Activated T-cell treated with anti-CD3 and anti-CD28 coated beads, Interleukin-2, amount 50 U/mL, for 72 hours (primary cell): ENCODE data around the gene ANKUB1. TPM values are rescaled to one million over a fixed set of nuclear protein-coding genes. Genes with fewer than 3 reads are reported as not detected.

Experiments used
- ATAC-seq, 2 donors: fragments of 150-1000 bp; cut with Tn5 transposase; replicated peaks in 1 of 2; 2 replicates each; pipeline ENCODE4 v1.10.0; 2021; ENCODE audit warnings: moderate library complexity in 2 of 2, mild to moderate bottlenecking in 1 of 2
- DNase-seq, 2 donors: peaks; one replicate each; pipeline ENCODE4 v3.0.0; 2021 to 2022; ENCODE audit warnings: mixed read lengths in 1 of 2
- H3K27ac Mint-ChIP-seq: one replicate; pipeline ENCODE4 v1.8.0; 2022; ENCODE audit warnings: mild to moderate bottlenecking, moderate library complexity, mixed read lengths
- H3K27me3 Mint-ChIP-seq: one replicate; pipeline ENCODE4 v1.8.0; 2022; ENCODE audit warnings: low read depth, mixed read lengths
- H3K36me3 Mint-ChIP-seq, 2 donors: one replicate each; pipeline ENCODE4 v1.8.0; 2022; ENCODE audit warnings: mixed read lengths in 2 of 2, mild to moderate bottlenecking in 1 of 2; ENCODE audit not compliant: insufficient read depth in 2 of 2
- H3K4me1 Mint-ChIP-seq: one replicate; pipeline ENCODE4 v1.8.0; 2022; ENCODE audit warnings: low read depth, mixed read lengths
- H3K4me3 Mint-ChIP-seq, 2 donors: one replicate each; pipeline ENCODE4 v1.8.0; 2022; ENCODE audit warnings: mild to moderate bottlenecking in 2 of 2, mixed read lengths in 2 of 2, moderate library complexity in 2 of 2
- H3K9me3 Mint-ChIP-seq, 2 donors: one replicate each; pipeline ENCODE4 v1.8.0; 2022; ENCODE audit warnings: mixed read lengths in 2 of 2
- total RNA-seq, 2 donors: library from RNA; stranded (reverse); gene quantifications; one replicate each; pipeline ENCODE4 v1.2.3, GENCODE V29; 2022

ANKUB1 gene
- total RNA-seq, 2 donors from 2014 or later, result not detected

GRCh38 chr3:149816986-149817385 lies 24.6 kb upstream of the ANKUB1 start:
- H3K36me3 Mint-ChIP-seq, result peaks cover 2 to 5% of the 10 kb centered on the region in 2 donors
- no peaks in the 10 kb centered on the region for H3K27me3 Mint-ChIP-seq
- ATAC-seq (no peak), DNase-seq (no peak)
- H3K4me3 Mint-ChIP-seq, result peak overlapping the region; percentile 35 to 79
- H3K9me3 Mint-ChIP-seq, result no peaks in the 10 kb centered on the region
- H3K27ac Mint-ChIP-seq, result peak overlapping the region; percentile 78
- peaks cover 69% of the 10 kb centered on the region for H3K4me1 Mint-ChIP-seq

GRCh38 chr3:149816311-149816710 lies 24.0 kb upstream of the ANKUB1 start:
- H3K4me3 Mint-ChIP-seq, result peak overlapping the region; percentile 4 to 79
- peaks cover 63% of the 10 kb centered on the region for H3K4me1 Mint-ChIP-seq
- peak overlapping the region; percentile 86 for H3K27ac Mint-ChIP-seq
- H3K27me3 Mint-ChIP-seq, result no peaks in the 10 kb centered on the region
- no peak for DNase-seq
- no peak for ATAC-seq
- peaks cover 2 to 5% of the 10 kb centered on the region in 2 donors for H3K36me3 Mint-ChIP-seq
- no peaks in the 10 kb centered on the region for H3K9me3 Mint-ChIP-seq

- DNase-seq, result no peak
- ATAC-seq, result no peak
- Mint-ChIP-seq H3K4me1 (peaks cover 63% of the 10 kb centered on the region), H3K27me3 (no peaks in the 10 kb centered on the region), H3K9me3 (no peaks in the 10 kb centered on the region), H3K36me3 (peaks cover 2 to 5% of the 10 kb centered on the region in 2 donors), H3K27ac (no peak overlapping the region), H3K4me3 (peak overlapping the region; percentile 21 to 79)
Observed at GRCh38 chr3:149815728-149816127, 23.4 kb upstream of the ANKUB1 start.

GRCh38 chr3:149815321-149815720 lies 23.0 kb upstream of the ANKUB1 start:
- Mint-ChIP-seq H3K4me1 (peaks cover 63% of the 10 kb centered on the region), H3K27me3 (no peaks in the 10 kb centered on the region), H3K36me3 (peaks cover 2 to 5% of the 10 kb centered on the region in 2 donors), H3K9me3 (no peaks in the 10 kb centered on the region), H3K4me3 (peak overlapping the region; percentile 95 to 99), H3K27ac (no peak overlapping the region)
- DNase-seq, result no peak
- ATAC-seq, result no peak

GRCh38 chr3:149813367-149814281 lies 21.3 kb upstream of the ANKUB1 start:
- peak overlapping the region; percentile 95 to 99 for H3K4me3 Mint-ChIP-seq
- no peaks in the 10 kb centered on the region for H3K27me3 Mint-ChIP-seq
- H3K27ac Mint-ChIP-seq, result peak overlapping the region; percentile 100
- ATAC-seq (peak in 1 of 2 donors; percentile 35), DNase-seq (peak; percentile 5 to 12)
- H3K9me3 Mint-ChIP-seq, result no peaks in the 10 kb centered on the region
- H3K4me1 Mint-ChIP-seq, result peaks cover 57% of the 10 kb centered on the region
- H3K36me3 Mint-ChIP-seq, result peaks cover 2 to 5% of the 10 kb centered on the region in 2 donors

GRCh38 chr3:149812606-149813366 lies 20.4 kb upstream of the ANKUB1 start, which contains the start of gene RNF13:
Gene RNF13 (plus strand): TSS chr3:149813215. CDS start chr3:149846027, 32,812 bp downstream.
- H3K4me3 Mint-ChIP-seq, result peak within 1 kb of the TSS; percentile 95 to 99
- H3K4me1 Mint-ChIP-seq, result peaks cover 50% of the 10 kb centered on the region
- H3K27ac Mint-ChIP-seq, result peak within 1 kb of the TSS; percentile 100
- no peaks in the 10 kb centered on the region for H3K27me3 Mint-ChIP-seq
- peak; percentile 93 to 95 for DNase-seq
- no peaks in the 10 kb centered on the region for H3K9me3 Mint-ChIP-seq
- peak; percentile 95 for ATAC-seq
- H3K36me3 Mint-ChIP-seq, result peaks cover 0 to 5% of the 10 kb centered on the region in 2 donors

- peak overlapping the region; percentile 100 for H3K27ac Mint-ChIP-seq
- no peaks in the 10 kb centered on the region for H3K9me3 Mint-ChIP-seq
- H3K4me3 Mint-ChIP-seq, result peak overlapping the region; percentile 95 to 99
- ATAC-seq, result no peak
- peaks cover 0 to 5% of the 10 kb centered on the region in 2 donors for H3K36me3 Mint-ChIP-seq
- H3K27me3 Mint-ChIP-seq, result no peaks in the 10 kb centered on the region
- DNase-seq, result no peak
- H3K4me1 Mint-ChIP-seq, result peaks cover 44% of the 10 kb centered on the region
Observed at GRCh38 chr3:149812165-149812605, 19.8 kb upstream of the ANKUB1 start.

- DNase-seq, result no peak
- Mint-ChIP-seq H3K4me1 (peaks cover 35% of the 10 kb centered on the region), H3K27ac (no peak overlapping the region), H3K36me3 (peaks cover 0 to 5% of the 10 kb centered on the region in 2 donors), H3K27me3 (peaks cover 10% of the 10 kb centered on the region), H3K9me3 (no peaks in the 10 kb centered on the region), H3K4me3 (no peak overlapping the region)
- ATAC-seq, result no peak
Observed at GRCh38 chr3:149810846-149811245, 18.5 kb upstream of the ANKUB1 start.

- Mint-ChIP-seq H3K9me3 (no peaks in the 10 kb centered on the region), H3K36me3 (peaks cover 0 to 5% of the 10 kb centered on the region in 2 donors), H3K27ac (no peak overlapping the region), H3K27me3 (peaks cover 15% of the 10 kb centered on the region), H3K4me1 (peaks cover 24% of the 10 kb centered on the region), H3K4me3 (no peak overlapping the region)
- no peak for ATAC-seq
- DNase-seq, result no peak
Observed at GRCh38 chr3:149809699-149810098, 17.3 kb upstream of the ANKUB1 start.

GRCh38 chr3:149808209-149808829 lies 16.0 kb upstream of the ANKUB1 start:
- Mint-ChIP-seq H3K4me1 (peaks cover 17% of the 10 kb centered on the region), H3K36me3 (no peaks in the 10 kb centered on the region), H3K9me3 (no peaks in the 10 kb centered on the region), H3K27me3 (peaks cover 15% of the 10 kb centered on the region), H3K27ac (no peak overlapping the region), H3K4me3 (no peak overlapping the region)
- DNase-seq, result peak; percentile 55 to 58
- ATAC-seq, result no peak

- Mint-ChIP-seq H3K36me3 (no peaks in the 10 kb centered on the region), H3K27ac (peak overlapping the region; percentile 49), H3K9me3 (no peaks in the 10 kb centered on the region), H3K4me3 (no peak overlapping the region), H3K27me3 (peaks cover 15% of the 10 kb centered on the region), H3K4me1 (peaks cover 10% of the 10 kb centered on the region)
- DNase-seq (no peak), ATAC-seq (no peak)
Observed at GRCh38 chr3:149806171-149806778, 13.9 kb upstream of the ANKUB1 start.

- no peaks in the 10 kb centered on the region for H3K36me3 Mint-ChIP-seq
- ATAC-seq (no peak), DNase-seq (no peak)
- peaks cover 0 to 2% of the 10 kb centered on the region in 2 donors for H3K9me3 Mint-ChIP-seq
- H3K27ac Mint-ChIP-seq, result no peak overlapping the region
- peaks cover 31% of the 10 kb centered on the region for H3K27me3 Mint-ChIP-seq
- no peak overlapping the region for H3K4me3 Mint-ChIP-seq
- H3K4me1 Mint-ChIP-seq, result peaks cover 5% of the 10 kb centered on the region
Observed at GRCh38 chr3:149801639-149802038, 9.3 kb upstream of the ANKUB1 start.
